NOMO-1 treated with dmso at 0.1 percent for 144 hours (cell line): ENCODE measurements around the gene SLC35F3.
A peak's percentile ranks its signal among the peaks of the same experiment; 100 is the strongest.

ENCODE experiments used
- DNase-seq: peaks from one replicate; lab custom pipeline; 2025; ENCODE audit not compliant: unreplicated experiment; lab: John Stamatoyannopoulos, UW

SLC35F3 gene

GRCh38 chr1:234019387-234019786 is 114.9 kb downstream of the SLC35F3 start:
- DNase-seq = no peak

DNA sequence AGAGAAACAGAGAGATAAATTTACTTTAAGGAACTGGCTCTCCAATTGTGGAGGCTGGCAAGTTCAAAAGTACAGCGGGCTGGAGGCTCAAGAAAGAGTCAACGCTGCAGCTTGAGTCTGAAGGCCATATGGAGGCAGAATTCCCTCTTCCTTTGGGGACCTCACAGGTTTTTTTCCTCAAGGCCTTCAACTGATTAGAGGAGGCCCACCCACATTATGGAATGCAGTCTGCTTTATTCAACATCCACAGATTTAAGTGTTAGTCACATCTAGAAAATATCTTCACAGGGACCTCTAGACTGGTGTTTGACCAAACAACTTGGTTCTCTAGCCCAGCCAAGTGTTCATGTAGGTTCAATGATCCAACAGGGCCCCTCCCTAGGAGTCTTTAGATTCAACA is 117.8 kb downstream of the SLC35F3 start:
- no peak for DNase-seq

DNA sequence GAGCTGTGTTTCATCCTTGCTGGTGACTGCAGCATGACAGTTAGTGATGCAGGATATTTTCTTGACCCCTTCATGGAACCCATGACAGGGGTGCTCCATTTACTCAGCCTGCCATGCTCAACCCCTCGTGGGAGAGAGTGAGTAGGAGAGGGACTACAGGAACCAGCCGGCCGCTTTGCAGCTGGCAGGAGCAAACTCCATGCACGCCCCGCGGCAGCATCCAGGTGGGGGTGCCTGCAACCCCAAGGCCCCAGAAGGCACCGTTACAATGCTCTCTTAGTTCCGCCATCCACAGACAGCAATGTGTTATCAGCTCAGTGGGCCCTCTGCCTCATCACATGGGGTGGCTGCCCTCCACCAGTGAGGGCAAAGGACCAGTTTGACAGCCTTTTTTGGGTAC is 135.1 kb downstream of the SLC35F3 start:
- DNase-seq = no peak

- DNase-seq = no peak
Observed at GRCh38 chr1:234040446-234041317, 136.2 kb downstream of the SLC35F3 start.

DNA sequence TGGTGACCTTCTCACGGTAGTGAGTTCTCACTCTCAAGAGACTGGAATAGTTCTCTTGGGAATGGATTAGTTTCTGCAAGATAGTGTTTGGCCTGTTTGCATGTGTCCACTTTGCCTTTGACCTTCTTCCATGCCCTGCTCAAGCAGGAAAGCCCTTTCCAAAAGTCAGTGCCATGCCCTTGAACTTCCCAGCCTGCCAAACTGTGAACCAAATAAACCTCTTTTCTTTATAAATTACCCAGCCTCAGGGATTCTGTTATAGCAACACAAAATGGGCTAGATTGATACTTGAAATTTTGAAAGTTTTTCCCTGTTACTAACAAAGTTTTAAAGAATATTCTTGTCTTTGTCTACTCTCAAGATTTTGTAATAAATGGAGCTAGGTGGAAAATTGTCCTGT is 139.6 kb downstream of the SLC35F3 start:
- no peak for DNase-seq

DNA sequence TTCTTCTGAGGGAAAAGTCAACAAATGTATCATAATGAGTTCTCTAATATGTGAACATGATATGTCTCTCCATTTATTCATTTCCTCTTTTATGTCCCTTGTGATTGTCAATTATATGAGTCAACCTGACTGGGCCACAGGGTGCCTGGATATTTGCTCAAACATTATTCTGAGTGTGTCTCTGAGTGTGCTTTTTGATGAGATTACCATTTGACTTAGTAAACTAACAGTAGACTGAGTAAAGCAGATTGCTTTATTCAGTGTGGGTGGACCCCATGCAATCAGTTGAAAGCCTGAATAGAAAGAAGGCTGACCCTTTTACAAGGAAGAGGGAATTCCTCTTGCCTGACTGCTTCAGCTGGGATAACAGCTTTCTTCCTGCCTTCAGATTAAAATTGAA is 142.6 kb downstream of the SLC35F3 start:
- no peak for DNase-seq

GRCh38 chr1:234062166-234062565 is 157.7 kb downstream of the SLC35F3 start:
- no peak for DNase-seq

GRCh38 chr1:234065794-234066447 is 161.4 kb downstream of the SLC35F3 start:
- peak; percentile 20 for DNase-seq

- no peak for DNase-seq
Observed at GRCh38 chr1:234067581-234068337, 163.3 kb downstream of the SLC35F3 start.

DNA sequence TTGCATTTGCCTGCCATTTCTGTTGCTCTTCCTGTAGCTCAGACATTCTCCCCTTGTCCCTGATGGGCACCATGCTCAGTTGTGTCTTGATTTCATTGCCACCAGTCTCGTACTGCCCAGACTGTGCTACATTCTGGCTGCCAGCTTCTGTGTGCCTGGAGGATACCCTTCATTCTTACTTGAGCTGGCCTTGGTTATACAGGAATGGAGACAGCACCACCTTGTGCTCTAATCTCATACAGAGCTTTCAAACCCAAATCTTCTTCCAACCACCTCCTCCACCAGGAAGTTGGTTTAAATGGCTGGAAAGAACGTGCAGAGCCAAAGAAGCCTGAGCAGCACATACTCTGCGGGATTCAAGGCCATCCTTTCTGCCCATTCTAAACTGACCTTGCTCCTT is 165.3 kb downstream of the SLC35F3 start:
- DNase-seq = peak; percentile 1

DNA sequence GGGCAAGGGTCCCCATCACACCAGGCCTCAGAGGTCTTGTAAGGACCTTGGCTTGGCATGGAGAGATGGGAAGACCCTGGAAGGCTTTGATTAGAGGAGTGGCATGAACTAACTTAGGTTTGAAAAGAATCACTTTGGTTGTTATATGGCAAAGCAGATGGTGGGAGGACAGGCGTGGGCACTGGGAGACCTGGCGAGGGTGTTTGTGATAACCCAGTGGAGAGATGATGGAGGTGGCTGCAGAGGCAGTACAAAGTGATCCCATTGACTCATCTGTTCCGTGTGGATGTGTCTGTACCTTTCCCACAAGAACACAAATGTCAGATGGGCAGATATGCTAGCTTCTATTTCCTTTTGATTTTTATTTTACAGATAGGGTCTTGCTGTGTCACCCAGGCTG is 168.3 kb downstream of the SLC35F3 start:
- DNase-seq = no peak

DNA sequence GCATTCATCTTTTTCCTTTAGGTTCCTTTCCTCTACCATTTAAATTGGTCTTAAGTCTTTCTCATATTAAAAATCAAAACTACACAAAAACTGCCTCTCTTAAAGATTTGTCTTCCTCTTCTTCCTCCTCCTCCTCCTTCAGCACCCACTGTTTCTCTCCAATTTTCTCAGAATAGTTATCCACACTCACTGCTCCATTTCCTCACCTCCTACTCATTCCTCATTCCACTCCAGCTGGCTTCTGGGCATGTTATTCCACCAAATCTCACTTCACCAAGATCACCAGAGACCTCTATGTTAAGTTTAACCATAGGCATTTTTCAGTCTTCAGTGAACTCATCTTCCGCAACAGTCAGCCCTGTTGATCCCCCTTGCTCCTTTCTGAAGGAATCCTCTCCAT is 173.7 kb downstream of the SLC35F3 start:
- DNase-seq = no peak

DNA sequence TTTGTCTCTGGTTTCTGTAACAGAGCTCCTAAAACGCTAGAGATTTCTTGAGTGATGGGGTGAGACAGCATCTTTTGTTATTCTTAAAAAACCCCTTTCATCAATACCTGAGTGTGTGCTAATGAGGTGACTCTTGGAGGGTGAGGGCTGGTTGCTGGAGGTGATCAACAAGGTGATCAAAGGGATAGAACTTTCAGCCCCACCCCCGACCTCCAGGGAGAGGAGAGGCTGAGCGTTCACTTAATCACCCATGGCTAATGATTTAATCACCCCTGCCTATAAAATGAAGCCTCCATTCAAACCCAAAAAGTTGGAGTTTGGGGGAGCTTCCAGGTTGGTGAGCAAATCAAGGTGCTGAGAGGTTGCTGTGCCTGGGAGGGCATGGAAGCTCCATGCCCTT is 175.4 kb downstream of the SLC35F3 start:
- DNase-seq = no peak

- no peak for DNase-seq
Observed at GRCh38 chr1:234083460-234083859, 179.0 kb downstream of the SLC35F3 start.

GRCh38 chr1:234089396-234089795 is 184.9 kb downstream of the SLC35F3 start:
- DNase-seq = no peak

- DNase-seq = no peak
Observed at GRCh38 chr1:234090212-234091064, 186.0 kb downstream of the SLC35F3 start.

GRCh38 chr1:234091065-234091401 is 186.6 kb downstream of the SLC35F3 start:
- DNase-seq = no peak

DNA sequence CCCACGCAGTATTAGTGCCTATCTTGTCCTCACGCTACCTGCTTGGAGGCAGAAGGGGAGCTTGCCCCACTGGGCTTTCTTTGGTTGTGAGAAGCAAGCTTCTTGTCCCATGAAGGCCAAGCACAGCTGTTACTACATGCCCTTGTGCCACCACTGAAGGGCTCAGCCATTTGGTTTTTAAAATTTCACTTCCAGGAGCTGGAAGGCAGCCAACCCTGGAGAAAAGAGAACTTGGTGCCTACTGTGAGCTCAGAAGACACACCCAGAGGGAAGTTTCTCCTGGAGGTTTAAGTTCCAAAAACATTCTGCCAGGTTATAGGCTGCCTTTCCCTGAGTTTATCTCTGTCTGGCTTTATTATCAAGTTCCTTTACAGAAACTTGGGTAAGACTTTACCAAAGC is 187.4 kb downstream of the SLC35F3 start:
- no peak for DNase-seq

- no peak for DNase-seq
Observed at GRCh38 chr1:234093107-234093506, 188.6 kb downstream of the SLC35F3 start.

DNA sequence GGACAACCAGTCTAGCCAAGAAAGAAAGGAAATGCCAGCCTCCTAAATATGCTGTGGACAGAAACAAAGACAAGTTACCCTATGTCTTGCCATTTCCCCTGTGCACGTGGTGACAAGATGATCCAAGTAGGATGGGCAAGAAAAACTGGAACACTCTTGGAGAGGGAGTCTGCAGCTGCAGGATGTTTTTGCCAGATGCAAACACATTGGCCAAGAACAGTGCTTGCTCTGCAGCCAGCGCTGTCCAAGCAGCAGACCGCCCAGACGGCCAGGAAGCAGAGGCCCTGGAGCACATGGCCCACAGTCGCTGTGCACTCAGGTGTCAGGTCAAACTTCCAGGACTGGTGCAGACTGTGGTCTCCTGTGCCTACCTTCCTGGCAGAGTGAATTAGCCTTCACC is 189.3 kb downstream of the SLC35F3 start:
- DNase-seq = no peak

DNA sequence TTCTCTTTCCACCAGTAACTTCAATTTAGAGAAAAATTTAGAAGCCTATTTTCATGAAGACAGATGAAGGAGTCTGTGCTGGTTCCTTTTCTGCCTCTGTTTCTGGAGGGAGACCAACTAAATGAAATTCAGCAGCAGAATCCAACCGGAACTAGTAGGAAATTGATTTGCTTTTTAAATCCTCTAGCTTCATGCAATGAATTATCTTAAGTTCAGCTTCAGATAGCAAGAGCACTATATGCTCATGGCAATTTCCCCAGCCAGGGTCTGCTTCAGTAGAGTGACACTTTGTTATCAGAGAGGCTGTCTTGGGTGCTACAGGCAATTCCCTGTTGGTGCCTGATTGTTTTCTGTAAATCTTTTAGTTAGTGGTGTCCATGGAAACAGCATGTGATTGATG is 189.7 kb downstream of the SLC35F3 start:
- no peak for DNase-seq
